HG03520 (cell line): ENCODE data around the gene SBF2.

ENCODE experiments used
- ATAC-seq: cut with Tn5 transposase; IDR thresholded peaks from one replicate; pipeline ENCODE4 v1.9.1; 2021; ENCODE audit warnings: mild to moderate bottlenecking, moderate library complexity; ENCODE audit not compliant: unreplicated experiment

The SBF2 gene

GRCh38 chr11:10293423-10294289 lies at the start of gene SBF2:
SBF2 (minus strand) TSS chr11:10294219; CDS start chr11:10294069, 150 bp downstream.
- ATAC-seq: no peak

DNA sequence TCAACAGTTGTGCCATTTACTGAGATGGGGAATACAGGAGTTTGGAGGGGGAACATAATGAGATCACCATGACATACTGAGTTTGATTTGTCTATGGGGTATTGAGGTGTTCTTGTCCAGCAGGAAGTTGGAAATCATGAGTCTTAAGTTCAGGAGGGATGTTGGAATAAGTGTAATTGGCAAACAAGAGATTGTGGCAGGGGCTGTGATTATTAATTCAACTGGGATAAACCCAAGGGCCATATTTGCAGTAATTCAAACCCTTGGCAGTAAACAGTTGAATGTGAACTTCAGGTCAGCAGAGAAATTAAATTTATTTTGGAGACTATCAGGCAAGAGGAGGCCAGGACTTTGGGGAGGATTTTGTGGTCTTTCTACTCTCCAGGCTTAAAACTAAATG lies 44.3 kb upstream of the SBF2 start:
- ATAC-seq: no peak

- no peak for ATAC-seq
Measured at GRCh38 chr11:10333490-10333889, 39.5 kb upstream of the SBF2 start.

DNA sequence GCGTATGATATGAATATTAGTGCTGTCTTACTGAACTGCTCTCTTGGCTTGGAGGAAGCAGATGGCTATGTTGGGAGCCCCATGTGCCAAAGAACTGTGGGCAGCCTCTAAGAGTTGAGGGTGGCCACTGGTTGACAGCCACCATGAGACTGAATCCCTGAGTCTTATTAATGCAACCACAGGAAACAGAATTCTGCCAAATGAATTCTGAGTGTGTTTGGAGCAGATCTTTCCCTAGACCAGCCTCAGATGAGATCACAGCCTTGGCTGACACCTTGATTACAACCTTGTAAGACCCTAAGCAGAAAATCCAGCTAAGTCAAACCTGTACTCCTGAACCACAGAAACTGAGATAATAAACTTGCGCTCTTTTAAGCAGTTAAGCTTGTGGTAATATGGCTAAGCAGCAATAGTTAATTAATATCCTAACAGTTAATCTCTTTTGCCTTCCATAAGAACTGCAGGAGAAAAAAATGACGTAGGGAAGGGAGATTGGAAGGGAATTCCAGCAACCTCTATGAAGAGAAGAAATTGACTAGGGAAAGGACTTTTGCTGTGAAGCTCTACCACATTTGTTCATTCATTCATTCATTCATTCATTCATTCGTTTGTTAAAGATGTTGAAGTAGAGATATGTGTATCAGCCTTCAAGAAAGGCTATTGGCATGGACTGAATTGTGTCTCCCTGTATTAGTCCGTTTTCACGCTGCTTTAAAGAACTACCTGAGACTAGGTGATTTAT lies 37.7 kb upstream of the SBF2 start:
- no peak for ATAC-seq

DNA sequence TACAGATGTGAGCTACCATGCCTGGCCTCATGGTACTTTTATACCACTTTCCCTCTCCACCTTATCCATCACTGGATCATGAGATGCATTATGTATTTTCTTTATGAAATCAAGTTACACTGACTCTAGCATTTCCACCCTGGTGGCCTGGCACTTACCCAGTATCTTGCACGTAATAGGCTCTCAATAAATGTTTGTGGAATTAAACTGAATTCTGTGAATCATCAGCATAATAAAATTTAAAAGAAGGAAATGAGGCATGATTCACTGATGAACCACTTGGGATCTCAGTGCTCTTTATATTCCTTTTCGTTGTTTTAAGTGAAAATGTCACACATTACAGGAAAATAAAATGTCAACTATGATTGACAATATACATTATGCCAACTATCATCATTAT lies 35.9 kb upstream of the SBF2 start:
- no peak for ATAC-seq

DNA sequence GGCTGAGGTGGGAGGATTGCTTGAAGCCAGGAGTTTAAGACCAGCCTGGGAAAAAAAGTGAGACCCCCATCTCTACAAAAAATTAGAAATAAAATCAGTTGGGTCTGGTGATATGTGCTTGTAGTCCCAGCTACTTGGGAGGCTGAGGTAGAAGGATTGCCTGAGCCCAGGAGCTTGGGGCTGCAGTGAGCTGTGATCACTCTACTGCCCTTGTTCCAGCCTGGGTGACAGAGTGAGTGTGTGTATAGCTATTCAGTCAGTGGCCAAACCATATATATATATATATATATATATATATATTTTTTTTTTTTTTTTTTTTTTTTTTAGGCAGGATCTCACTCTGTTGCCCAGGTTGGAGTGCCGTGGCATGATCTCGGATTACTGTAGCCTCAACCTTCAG lies 35.3 kb upstream of the SBF2 start:
- no peak for ATAC-seq

DNA sequence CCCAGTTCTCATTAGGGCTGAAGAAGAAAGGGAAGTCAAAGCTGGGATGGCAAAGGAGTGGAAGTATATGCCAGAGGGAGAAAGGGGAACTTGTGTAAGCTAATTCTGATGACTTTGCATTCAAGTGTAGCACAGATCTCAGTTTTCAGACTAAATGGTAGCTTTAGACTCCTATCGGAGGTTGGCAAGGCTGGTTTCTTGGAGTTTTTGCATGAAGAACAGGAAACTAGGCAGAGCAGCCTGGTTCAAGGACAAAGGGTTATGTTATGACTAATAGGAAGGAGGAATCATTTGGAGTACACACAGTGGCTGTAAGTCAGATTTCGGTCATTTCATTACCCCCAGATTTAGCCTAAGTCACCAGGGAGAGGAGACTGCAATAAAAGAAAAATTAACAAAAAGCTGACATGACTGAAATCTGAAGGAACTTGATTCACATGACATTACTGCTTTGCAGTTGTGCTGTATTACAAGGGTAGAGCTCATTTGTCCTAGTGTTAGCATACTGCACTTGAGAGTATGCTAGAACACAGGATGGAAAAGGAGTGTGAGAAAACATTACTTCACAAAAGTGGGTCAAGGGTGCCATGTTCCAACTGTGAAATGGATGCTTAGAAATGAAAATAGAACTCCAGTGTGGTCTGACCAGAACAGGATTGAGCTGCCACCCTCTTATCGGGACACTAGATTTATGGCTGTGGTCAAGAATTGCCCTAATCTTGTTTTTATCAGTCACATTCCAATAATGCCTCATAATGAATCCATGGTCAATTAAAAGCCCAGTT lies 34.5 kb upstream of the SBF2 start:
- no peak for ATAC-seq

DNA sequence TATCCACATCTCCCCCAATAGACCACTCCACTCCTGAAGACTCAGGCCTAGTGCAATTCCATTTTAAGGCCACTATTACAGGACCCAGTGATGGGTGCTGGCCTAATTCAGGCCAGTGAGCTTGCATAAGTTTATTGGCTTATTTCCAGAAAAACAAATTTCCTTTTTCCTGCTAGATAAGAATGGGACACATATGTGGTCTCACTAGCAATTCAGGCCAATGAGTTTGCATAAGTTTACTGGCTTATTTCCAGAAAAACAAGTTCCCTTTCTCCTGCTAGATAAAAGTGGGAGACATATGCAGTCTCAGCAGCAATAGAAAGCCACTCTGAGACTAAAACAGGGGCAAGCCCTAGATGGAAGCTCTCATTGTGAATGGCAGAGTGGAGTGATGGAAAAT lies 33.2 kb upstream of the SBF2 start:
- ATAC-seq: no peak

- no peak for ATAC-seq
Measured at GRCh38 chr11:10326012-10326964, 32.3 kb upstream of the SBF2 start.

DNA sequence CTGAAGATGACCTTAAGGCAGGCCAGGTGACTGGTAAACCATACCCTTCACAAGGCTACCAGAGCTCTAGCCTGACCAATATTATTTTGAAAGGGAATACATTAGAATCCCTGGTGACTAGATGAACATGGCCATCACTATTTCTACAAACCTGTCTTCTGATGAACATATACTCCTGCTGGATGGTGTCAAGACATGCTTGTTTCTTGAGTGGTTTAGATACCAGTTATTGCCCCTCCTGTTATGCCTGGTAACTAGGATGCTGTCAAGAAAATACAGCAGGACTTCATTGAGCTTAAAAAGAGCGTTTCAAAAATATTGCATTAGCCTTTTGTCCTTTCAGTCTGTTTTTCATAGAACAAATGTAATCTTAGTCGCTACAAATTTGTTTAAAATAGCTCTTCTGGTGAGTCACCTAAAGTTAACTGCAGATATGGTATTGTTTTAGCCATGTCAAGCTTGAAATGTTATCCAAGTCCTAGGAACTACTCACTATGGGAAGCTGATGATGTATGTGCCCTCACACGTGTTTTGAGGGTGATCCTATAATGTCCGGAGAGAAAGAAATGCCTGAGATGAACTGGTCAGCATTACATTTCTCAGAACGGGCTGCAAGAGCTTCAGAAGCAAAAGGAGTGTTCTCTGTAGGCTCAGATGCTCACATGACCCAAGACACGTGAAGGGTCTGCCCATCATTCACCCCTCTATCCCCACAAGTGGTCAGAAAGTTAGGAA lies 31.4 kb upstream of the SBF2 start:
- ATAC-seq: no peak

- no peak for ATAC-seq
Measured at GRCh38 chr11:10324474-10324873, 30.5 kb upstream of the SBF2 start.

DNA sequence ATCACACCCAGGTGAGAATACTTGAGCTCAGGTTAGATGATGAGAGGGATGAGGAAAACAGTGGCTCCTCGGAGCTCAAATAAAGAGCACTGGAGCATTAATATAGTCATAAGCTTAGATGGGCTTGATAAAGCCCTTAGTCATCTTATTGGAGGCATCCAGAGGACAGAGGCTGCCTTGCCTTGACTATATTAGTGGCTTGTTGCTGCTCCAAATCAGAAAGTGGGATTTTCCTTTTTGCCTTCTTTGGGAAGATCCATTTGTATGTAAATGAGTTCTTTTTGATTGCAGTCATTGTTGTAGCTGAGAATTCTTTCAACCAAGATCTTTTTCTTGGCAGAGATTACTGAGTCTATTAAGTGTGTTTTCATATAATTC lies 29.8 kb upstream of the SBF2 start:
- no peak for ATAC-seq

- no peak for ATAC-seq
Measured at GRCh38 chr11:10322830-10323792, 29.1 kb upstream of the SBF2 start.

GRCh38 chr11:10322401-10322800 lies 28.4 kb upstream of the SBF2 start:
- no peak for ATAC-seq

DNA sequence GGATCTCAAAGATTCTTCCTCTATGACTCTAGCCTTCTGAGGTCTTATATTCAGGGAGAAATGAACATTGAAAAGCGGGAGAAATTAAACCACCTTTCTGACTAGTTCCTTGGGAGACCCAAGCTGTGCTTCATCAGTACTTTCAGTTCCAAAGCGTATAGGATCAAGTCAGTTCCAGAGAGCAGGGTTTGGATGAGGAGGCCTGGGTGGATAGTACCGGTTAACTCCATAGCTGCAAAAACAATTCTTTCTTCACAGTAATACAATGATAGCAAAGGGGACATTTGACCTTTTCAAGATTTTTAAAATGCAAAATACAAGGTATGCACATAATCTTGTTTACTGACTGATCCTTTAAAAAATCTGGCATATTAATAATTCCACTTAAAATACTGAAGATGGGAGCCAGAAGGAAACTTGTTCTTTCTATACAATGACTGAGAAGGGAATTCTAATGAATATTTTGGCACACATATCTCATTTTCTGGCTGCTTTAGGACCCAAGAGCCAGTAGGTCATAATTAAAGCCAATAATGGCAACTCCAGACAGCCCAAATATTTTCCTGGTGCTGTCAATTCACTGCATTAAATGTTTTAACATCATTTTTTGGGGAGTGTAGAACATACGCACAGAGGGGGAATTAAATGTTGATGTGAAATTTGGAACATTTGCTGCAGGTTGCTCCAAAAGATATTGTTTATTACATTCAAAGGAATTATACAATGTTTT lies 26.9 kb upstream of the SBF2 start:
- no peak for ATAC-seq

GRCh38 chr11:10319702-10320558 lies 25.9 kb upstream of the SBF2 start:
- ATAC-seq: no peak

GRCh38 chr11:10318527-10318802 lies 24.4 kb upstream of the SBF2 start:
- ATAC-seq: no peak
